MM.1S (cell line): ENCODE measurements around the gene NDUFS6.

ENCODE experiments used
- DNase-seq: peaks from one replicate; pipeline ENCODE4 v3.0.0-alpha.2; 2015
- H2AFZ ChIP-seq: fragments of 300-600 bp; sonication (generic); 2 replicates; pipeline ENCODE4 v1.6.0; 2016; ENCODE audit warnings: antibody characterized with exemption, low read length
- H3F3A ChIP-seq: fragments of 300-600 bp; sonication (generic); 2 replicates; pipeline ENCODE4 v1.6.1; 2016; ENCODE audit warnings: mild to moderate bottlenecking, antibody characterized with exemption, low read length, moderate library complexity, mixed read lengths; ENCODE audit not compliant: insufficient read depth
- H3K27ac ChIP-seq: fragments of 300-600 bp; sonication (generic); 2 replicates; pipeline ENCODE4 v1.5.1; 2016; ENCODE audit warnings: mild to moderate bottlenecking, low read length
- H3K27me3 ChIP-seq: fragments of 300-600 bp; sonication (generic); replicated peaks from 2 replicates; pipeline ENCODE4 v1.6.0; 2016; ENCODE audit warnings: low read length; ENCODE audit not compliant: insufficient read depth
- H3K36me3 ChIP-seq: fragments of 300-600 bp; sonication (generic); replicated peaks from 2 replicates; pipeline ENCODE4 v1.6.1; 2016; ENCODE audit warnings: mild to moderate bottlenecking, low read length, mixed read lengths; ENCODE audit not compliant: insufficient read depth
- H3K4me1 ChIP-seq: fragments of 300-600 bp; sonication (generic); 2 replicates; pipeline ENCODE4 v1.6.1; 2016; ENCODE audit warnings: low read length, mixed read lengths
- H3K4me2 ChIP-seq: fragments of 300-600 bp; sonication (generic); 2 replicates; pipeline ENCODE4 v1.6.0; 2016; ENCODE audit warnings: low read depth, low read length
- H3K4me3 ChIP-seq: fragments of 300-600 bp; sonication (generic); 2 replicates; pipeline ENCODE4 v1.5.1; 2016; ENCODE audit warnings: low read length, mixed read lengths
- H3K79me2 ChIP-seq: fragments of 300-600 bp; sonication (generic); 2 replicates; pipeline ENCODE4 v1.6.1; 2016; ENCODE audit warnings: mixed run types, low read length, mixed read lengths
- H3K9ac ChIP-seq: fragments of 300-600 bp; sonication (generic); 2 replicates; pipeline ENCODE4 v1.6.1; 2016; ENCODE audit warnings: low read length, mixed read lengths
- H3K9me2 ChIP-seq: fragments of 300-600 bp; sonication (generic); replicated peaks from 2 replicates; pipeline ENCODE4 v1.6.1; 2016; ENCODE audit warnings: mild to moderate bottlenecking, low read length, mixed read lengths; ENCODE audit not compliant: insufficient read depth
- H3K9me3 ChIP-seq: fragments of 300-600 bp; sonication (generic); replicated peaks from 2 replicates; pipeline ENCODE4 v1.6.1; 2016; ENCODE audit warnings: mild to moderate bottlenecking, low read length, mixed read lengths; ENCODE audit not compliant: insufficient read depth
- H4K20me1 ChIP-seq: fragments of 300-600 bp; sonication (generic); 2 replicates; pipeline ENCODE4 v1.6.1; 2016; ENCODE audit warnings: mild to moderate bottlenecking, low read length, moderate library complexity, mixed read lengths; ENCODE audit not compliant: insufficient read depth
- CTCF ChIP-seq: fragments of 300-600 bp; sonication (generic); IDR thresholded peaks from 2 replicates; pipeline ENCODE4 v1.5.1; 2016; ENCODE audit warnings: antibody characterized with exemption, low read length, mixed read lengths
- EZH2 ChIP-seq: fragments of 300-600 bp; sonication (generic); optimal IDR thresholded peaks from 2 replicates; pipeline ENCODE3; 2017; ENCODE audit warnings: low read depth, mild to moderate bottlenecking, antibody characterized with exemption, low read length, mixed read lengths
- EZH2phosphoT487 ChIP-seq: fragments of 300-600 bp; sonication (generic); IDR thresholded peaks from 2 replicates; pipeline ENCODE4 v1.6.1; 2018; ENCODE audit warnings: antibody characterized with exemption, low read length

Gene NDUFS6

GRCh38 chr5:1753490-1753889 lies 47.7 kb upstream of the NDUFS6 start:
- Histone ChIP-seq H3K27ac (no peak overlapping the region), H3K9ac (no peak overlapping the region), H3F3A (no peaks in the 10 kb centered on the region), H4K20me1 (no peaks in the 10 kb centered on the region), H2AFZ (no peak overlapping the region), H3K9me2 (no peaks in the 10 kb centered on the region), H3K4me3 (no peak overlapping the region), H3K4me1 (no peaks in the 10 kb centered on the region), H3K36me3 (no peaks in the 10 kb centered on the region), H3K79me2 (no peaks in the 10 kb centered on the region), H3K27me3 (peaks cover 75% of the 10 kb centered on the region), H3K9me3 (no peaks in the 10 kb centered on the region), H3K4me2 (no peak overlapping the region)
- no peak for DNase-seq
- no peak for TF ChIP-seq CTCF

- no peaks in the 10 kb centered on the region for H3K9me2 ChIP-seq
- no peaks in the 10 kb centered on the region for H3K9me3 ChIP-seq
- DNase-seq, result no peak
- no peaks in the 10 kb centered on the region for H3K79me2 ChIP-seq
- H3K4me2 ChIP-seq, result no peak overlapping the region
- H2AFZ ChIP-seq, result no peak overlapping the region
- TF ChIP-seq EZH2, result no peak
- no peak for TF ChIP-seq EZH2phosphoT487
- no peak for TF ChIP-seq CTCF
- H4K20me1 ChIP-seq, result no peaks in the 10 kb centered on the region
- H3K27me3 ChIP-seq, result peaks cover 65% of the 10 kb centered on the region
- H3F3A ChIP-seq, result no peaks in the 10 kb centered on the region
- H3K27ac ChIP-seq, result no peak overlapping the region
- H3K36me3 ChIP-seq, result no peaks in the 10 kb centered on the region
- H3K4me3 ChIP-seq, result no peak overlapping the region
- no peaks in the 10 kb centered on the region for H3K4me1 ChIP-seq
- H3K9ac ChIP-seq, result no peak overlapping the region
Observed at GRCh38 chr5:1754531-1755220, 46.5 kb upstream of the NDUFS6 start.

- Histone ChIP-seq H3K9ac (no peak overlapping the region), H4K20me1 (no peaks in the 10 kb centered on the region), H3K36me3 (no peaks in the 10 kb centered on the region), H2AFZ (no peak overlapping the region), H3K27ac (no peak overlapping the region), H3K4me3 (no peak overlapping the region), H3K79me2 (no peaks in the 10 kb centered on the region), H3K4me1 (no peaks in the 10 kb centered on the region), H3F3A (no peaks in the 10 kb centered on the region), H3K9me3 (no peaks in the 10 kb centered on the region), H3K27me3 (peaks cover 59% of the 10 kb centered on the region), H3K4me2 (no peak overlapping the region), H3K9me2 (no peaks in the 10 kb centered on the region)
- no peak for DNase-seq
- TF ChIP-seq CTCF (no peak), EZH2phosphoT487 (no peak), EZH2 (no peak)
Observed at GRCh38 chr5:1755321-1755949, 45.8 kb upstream of the NDUFS6 start.
